Right lobe of liver (tissue), 4 donors: ENCODE measurements around the gene DLG2.

Experiments used
- POLR2A ChIP-seq: fragments of 450-650 bp; IDR thresholded peaks from one replicate; pipeline ENCODE4 v1.6.1; 2017; ENCODE audit warnings: antibody characterized with exemption, mild to moderate bottlenecking
- TF ChIP-seq, protein P1 (sequence below), 4 donors: fragments of 200-600 bp in 3 of 4; fragments of 450-650 bp in 1 of 4; IDR thresholded peaks; one replicate each; pipeline versions ENCODE4 v1.5.1 to v1.8.0; 2016 to 2022; ENCODE audit warnings: antibody characterized with exemption in 4 of 4, mild to moderate bottlenecking in 2 of 4
- donor health status: DM: no; HTN: no; CAD: no.
- donor health status: DM: no; HTN: no; CAD: no.
- donor health status: DM: no; HTN: yes; CAD: no.

DNA sequence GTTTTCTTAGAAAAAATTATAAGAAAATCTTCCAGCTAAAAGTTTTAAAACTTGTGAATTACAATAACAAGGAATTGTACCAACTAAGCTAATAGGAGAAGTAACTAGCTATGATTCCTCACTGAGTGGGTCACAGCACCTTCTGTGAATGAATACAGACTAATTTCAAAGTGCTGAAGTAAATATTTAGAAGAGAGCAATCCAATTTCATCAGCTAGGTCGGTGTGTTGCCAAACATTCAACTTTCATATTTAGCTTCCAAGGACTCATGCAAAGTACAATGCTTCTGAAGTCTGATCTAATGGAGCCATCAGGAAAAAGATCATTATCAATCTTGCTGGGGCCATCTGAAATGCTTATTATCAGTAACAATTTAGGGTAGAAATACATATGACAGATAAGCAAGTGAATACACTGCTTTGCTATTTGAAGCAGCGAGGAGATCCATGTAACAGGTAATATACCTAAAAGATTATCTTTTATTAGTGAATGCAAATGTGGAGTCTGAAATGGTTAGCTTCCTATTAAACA is 1590.4 kb downstream of the DLG2 start:
- TF ChIP-seq, protein P1, sequence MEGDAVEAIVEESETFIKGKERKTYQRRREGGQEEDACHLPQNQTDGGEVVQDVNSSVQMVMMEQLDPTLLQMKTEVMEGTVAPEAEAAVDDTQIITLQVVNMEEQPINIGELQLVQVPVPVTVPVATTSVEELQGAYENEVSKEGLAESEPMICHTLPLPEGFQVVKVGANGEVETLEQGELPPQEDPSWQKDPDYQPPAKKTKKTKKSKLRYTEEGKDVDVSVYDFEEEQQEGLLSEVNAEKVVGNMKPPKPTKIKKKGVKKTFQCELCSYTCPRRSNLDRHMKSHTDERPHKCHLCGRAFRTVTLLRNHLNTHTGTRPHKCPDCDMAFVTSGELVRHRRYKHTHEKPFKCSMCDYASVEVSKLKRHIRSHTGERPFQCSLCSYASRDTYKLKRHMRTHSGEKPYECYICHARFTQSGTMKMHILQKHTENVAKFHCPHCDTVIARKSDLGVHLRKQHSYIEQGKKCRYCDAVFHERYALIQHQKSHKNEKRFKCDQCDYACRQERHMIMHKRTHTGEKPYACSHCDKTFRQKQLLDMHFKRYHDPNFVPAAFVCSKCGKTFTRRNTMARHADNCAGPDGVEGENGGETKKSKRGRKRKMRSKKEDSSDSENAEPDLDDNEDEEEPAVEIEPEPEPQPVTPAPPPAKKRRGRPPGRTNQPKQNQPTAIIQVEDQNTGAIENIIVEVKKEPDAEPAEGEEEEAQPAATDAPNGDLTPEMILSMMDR (IDR thresholded peaks at IDR 0.05): no peak
- no peak for TF ChIP-seq POLR2A
